CD14-positive monocyte (primary cell): ENCODE data around the gene FBXO41. TPM values are rescaled to one million over a fixed set of nuclear protein-coding genes. Genes with fewer than 3 reads are reported as not detected.

ENCODE experiments used
- DNase-seq, 3 donors: peaks; one replicate each; pipeline ENCODE4 v3.0.0-alpha.2; 2011 to 2022
- H2AFZ ChIP-seq: 2 replicates; pipeline ENCODE4 v1.6.0; 2012; ENCODE audit warnings: mild to moderate bottlenecking, low read depth, low read length, inconsistent platforms; ENCODE audit not compliant: insufficient read depth, poor library complexity, severe bottlenecking
- H3K27ac ChIP-seq, 2 donors: 1 replicate in 1 of 2; 2 replicates in 1 of 2; pipeline ENCODE4 v1.5.1; 2012 to 2013; ENCODE audit warnings: low read length in 2 of 2, control low read depth in 1 of 2, inconsistent platforms in 1 of 2, low read depth in 1 of 2, mild to moderate bottlenecking in 1 of 2
- H3K27me3 ChIP-seq, 2 donors: one replicate each; pipeline versions ENCODE4 v1.6.0 to v1.6.1; 2011 to 2013; ENCODE audit warnings: low read length in 2 of 2; ENCODE audit not compliant: control insufficient read depth in 2 of 2, insufficient read depth in 2 of 2
- H3K36me3 ChIP-seq, 2 donors: replicated peaks in 1 of 2; 1 replicate in 1 of 2; 2 replicates in 1 of 2; pipeline versions ENCODE4 v1.5.1 to v1.6.1; 2012 to 2013; ENCODE audit warnings: low read length in 2 of 2, control low read depth in 1 of 2, inconsistent platforms in 1 of 2, mild to moderate bottlenecking in 1 of 2; ENCODE audit not compliant: insufficient read depth in 2 of 2, control insufficient read depth in 1 of 2
- H3K4me1 ChIP-seq, 2 donors: 1 replicate in 1 of 2; 2 replicates in 1 of 2; pipeline versions ENCODE4 v1.5.1 to v1.6.1; 2012 to 2013; ENCODE audit warnings: low read length in 2 of 2, control low read depth in 1 of 2, inconsistent platforms in 1 of 2, mild to moderate bottlenecking in 1 of 2, moderate library complexity in 1 of 2; ENCODE audit not compliant: insufficient read depth in 2 of 2, control insufficient read depth in 1 of 2
- H3K4me2 ChIP-seq: replicated peaks from 2 replicates; pipeline ENCODE3; 2012; ENCODE audit warnings: low read length, moderate library complexity, mild to moderate bottlenecking; ENCODE audit not compliant: poor library complexity, severe bottlenecking; ENCODE audit errors: extremely low read depth
- H3K4me3 ChIP-seq, 3 experiments: fragments of 200-600 bp in 1 of 3; sonication (generic) in 1 of 3; replicated peaks in 1 of 3; 1 replicate in 2 of 3; 2 replicates in 1 of 3; pipeline ENCODE4 v1.5.1; 2011 to 2013; ENCODE audit warnings: low read length in 3 of 3, mild to moderate bottlenecking in 3 of 3, control low read depth in 2 of 3, low read depth in 2 of 3, inconsistent platforms in 1 of 3, moderate library complexity in 1 of 3
- H3K79me2 ChIP-seq: 2 replicates; pipeline ENCODE4 v1.6.0; 2012; ENCODE audit warnings: mild to moderate bottlenecking, control low read depth, inconsistent platforms, low read length, moderate library complexity; ENCODE audit not compliant: insufficient read depth
- H3K9ac ChIP-seq: 2 replicates; pipeline ENCODE4 v1.6.0; 2017; ENCODE audit warnings: low read length, mild to moderate bottlenecking; ENCODE audit not compliant: insufficient read depth, poor library complexity, severe bottlenecking
- H3K9me3 ChIP-seq, 2 donors: replicated peaks in 1 of 2; 1 replicate in 1 of 2; 2 replicates in 1 of 2; pipeline versions ENCODE4 v1.5.1 to v1.6.1; 2012 to 2013; ENCODE audit warnings: low read length in 2 of 2, control low read depth in 1 of 2; ENCODE audit not compliant: control insufficient read depth in 1 of 2, insufficient read depth in 1 of 2
- H4K20me1 ChIP-seq: 2 replicates; pipeline ENCODE4 v1.6.0; 2012; ENCODE audit warnings: mild to moderate bottlenecking, low read length, control low read depth, moderate library complexity; ENCODE audit not compliant: insufficient read depth
- H3K27ac Mint-ChIP-seq, 7 donors: one replicate each; pipeline ENCODE4 v1.8.0; 2020; ENCODE audit warnings: mild to moderate bottlenecking in 7 of 7, mixed read lengths in 7 of 7, moderate library complexity in 6 of 7, inconsistent platforms in 2 of 7
- H3K27me3 Mint-ChIP-seq, 3 donors: one replicate each; pipeline ENCODE4 v1.8.0; 2021 to 2022; ENCODE audit warnings: low read depth in 3 of 3, mild to moderate bottlenecking in 3 of 3, mixed read lengths in 3 of 3, moderate library complexity in 3 of 3, inconsistent platforms in 1 of 3
- H3K36me3 Mint-ChIP-seq, 2 donors: one replicate each; pipeline ENCODE4 v1.8.0; 2020; ENCODE audit warnings: mixed read lengths in 2 of 2, inconsistent platforms in 1 of 2, mild to moderate bottlenecking in 1 of 2
- H3K4me1 Mint-ChIP-seq: one replicate; pipeline ENCODE4 v1.8.0; 2020; ENCODE audit warnings: mild to moderate bottlenecking, mixed read lengths
- H3K4me3 Mint-ChIP-seq, 2 donors: one replicate each; pipeline ENCODE4 v1.8.0; 2020; ENCODE audit warnings: mild to moderate bottlenecking in 2 of 2, mixed read lengths in 2 of 2, moderate library complexity in 1 of 2
- H3K9me3 Mint-ChIP-seq, 7 donors: one replicate each; pipeline ENCODE4 v1.8.0; 2020 to 2022; ENCODE audit warnings: mixed read lengths in 7 of 7, mild to moderate bottlenecking in 6 of 7, moderate library complexity in 6 of 7, inconsistent platforms in 2 of 7
- CTCF ChIP-seq: fragments of 200-600 bp; IDR thresholded peaks from one replicate; pipeline ENCODE4 v1.8.0; 2022; ENCODE audit warnings: antibody characterized with exemption, mild to moderate bottlenecking
- WGBS: methylation state at CpG from one replicate; pipeline ENCODE4 v1.1.5; 2013; ENCODE audit warnings: missing lambda C conversion rate; ENCODE audit not compliant: insufficient coverage; 5-methylcytosine and 5-hydroxymethylcytosine counted together
- intact Hi-C, 2 donors: fragments of 100-400 bp; cut with micrococcal nuclease; formaldehyde crosslinking; loops; one replicate each; pipeline versions ENCODE4 v1.15.0 to v1.15.1; 2023
- polyA plus RNA-seq, 3 donors: library from polyadenylated mRNA; depleted of rRNA in 1 of 3; unstranded in 2 of 3; stranded (reverse) in 1 of 3; fragments of 300-500 nt in 2 of 3; fragments of >200 nt in 1 of 3; fragmentation: Illumina TruSeq in 2 of 3; gene quantifications; 1 replicate in 2 of 3; 2 replicates in 1 of 3; pipeline ENCODE4 v1.2.3, GENCODE V29; 2012 to 2021

Gene FBXO41
- polyA plus RNA-seq, 3 donors: 0.29 to 17.1 (median 0.52) TPM

- no peak for TF ChIP-seq CTCF
- no peak for DNase-seq
- H4K20me1 ChIP-seq: peaks cover 46% of the 10 kb centered on the region
- peaks cover 88 to 100% of the 10 kb centered on the region in 2 donors for H3K36me3 ChIP-seq
- H3K4me2 ChIP-seq: no peak overlapping the region
- Mint-ChIP-seq H3K4me3 (no peak overlapping the region), H3K9me3 (no peaks in the 10 kb centered on the region), H3K27me3 (no peaks in the 10 kb centered on the region), H3K4me1 (no peaks in the 10 kb centered on the region), H3K27ac (no peak overlapping the region), H3K36me3 (peaks cover 78 to 90% of the 10 kb centered on the region in 2 donors)
- no peak overlapping the region for H3K4me3 ChIP-seq
- no peak overlapping the region for H3K27ac ChIP-seq
- intact Hi-C loops: no loop called here
- H3K9ac ChIP-seq: no peak overlapping the region
- WGBS: 100% methylated on average over 2 of the region's 3 CpGs
- no peak overlapping the region for H2AFZ ChIP-seq
- no peaks in the 10 kb centered on the region for H3K9me3 ChIP-seq
- H3K4me1 ChIP-seq: no peaks in the 10 kb centered on the region
- no peaks in the 10 kb centered on the region for H3K27me3 ChIP-seq
- H3K79me2 ChIP-seq: peaks cover 14% of the 10 kb centered on the region
Observed at GRCh38 chr2:73244580-73244979, 39.7 kb downstream of the FBXO41 start.

- Histone ChIP-seq H3K4me2 (no peak overlapping the region), H3K4me3 (no peak overlapping the region), H4K20me1 (peaks cover 51% of the 10 kb centered on the region), H3K4me1 (no peaks in the 10 kb centered on the region), H3K9ac (no peak overlapping the region), H3K36me3 (peaks cover 88 to 100% of the 10 kb centered on the region in 2 donors), H3K79me2 (peaks cover 20% of the 10 kb centered on the region), H3K27ac (no peak overlapping the region), H3K27me3 (no peaks in the 10 kb centered on the region), H3K9me3 (no peaks in the 10 kb centered on the region), H2AFZ (no peak overlapping the region)
- no peaks in the 10 kb centered on the region for H3K4me1 Mint-ChIP-seq
- DNase-seq: no peak
- intact Hi-C loops: no loop called here
- H3K9me3 Mint-ChIP-seq: no peaks in the 10 kb centered on the region
- H3K36me3 Mint-ChIP-seq: peaks cover 76 to 84% of the 10 kb centered on the region in 2 donors
- no peak for TF ChIP-seq CTCF
- no peak overlapping the region for H3K27ac Mint-ChIP-seq
- H3K4me3 Mint-ChIP-seq: no peak overlapping the region
- 88% methylated on average over 4 of the region's 5 CpGs for WGBS
- no peaks in the 10 kb centered on the region for H3K27me3 Mint-ChIP-seq
Observed at GRCh38 chr2:73243884-73244570, 40.3 kb downstream of the FBXO41 start.
